ENCODE data around the gene FASTKD2. TPM values are rescaled to one million over a fixed set of nuclear protein-coding genes. Genes with fewer than 3 reads are reported as not detected.
"Not testable (repeated sequence)": the region's sequence is repeated elsewhere in the genome, so short reads cannot be mapped to it uniquely, and the experiment has no call there.

Gene FASTKD2
- polyA plus RNA-seq, 1 donor = 22.3 TPM

GRCh38 chr2:206792645-206793044 lies 27.2 kb downstream of the FASTKD2 start:
- DNase-seq = no peak

- DNase-seq = no peak
Measured at GRCh38 chr2:206797376-206797775, 32.0 kb downstream of the FASTKD2 start.

- no peak for DNase-seq
Measured at GRCh38 chr2:206798000-206798399, 32.6 kb downstream of the FASTKD2 start.

- no peak for DNase-seq
Measured at GRCh38 chr2:206799083-206799482, 33.7 kb downstream of the FASTKD2 start.

- DNase-seq = peak; percentile 83
Measured at GRCh38 chr2:206800506-206801417, 35.4 kb downstream of the FASTKD2 start.

GRCh38 chr2:206801418-206802189 lies 36.2 kb downstream of the FASTKD2 start:
- DNase-seq = no peak

GRCh38 chr2:206802654-206803514 lies 37.5 kb downstream of the FASTKD2 start:
- DNase-seq = no peak

- no peak for DNase-seq
Measured at GRCh38 chr2:206804326-206804725, 38.9 kb downstream of the FASTKD2 start.

GRCh38 chr2:206805887-206806607 lies 40.6 kb downstream of the FASTKD2 start:
- DNase-seq = peak; percentile 48

- DNase-seq = not testable (repeated sequence)
Measured at GRCh38 chr2:206807624-206808023, 42.2 kb downstream of the FASTKD2 start.

GRCh38 chr2:206812471-206812870 lies 47.1 kb downstream of the FASTKD2 start:
- not testable (repeated sequence) for DNase-seq

- DNase-seq = no peak
Measured at GRCh38 chr2:206814498-206814897, 49.1 kb downstream of the FASTKD2 start.

- DNase-seq = no peak
Measured at GRCh38 chr2:206820807-206821206, 55.4 kb downstream of the FASTKD2 start.

GRCh38 chr2:206823178-206823577 lies 57.8 kb downstream of the FASTKD2 start:
- DNase-seq = no peak

- DNase-seq = no peak
Measured at GRCh38 chr2:206824087-206824618, 58.7 kb downstream of the FASTKD2 start.

GRCh38 chr2:206824993-206825392 lies 59.6 kb downstream of the FASTKD2 start:
- DNase-seq = no peak

GRCh38 chr2:206831442-206831995 lies 66.1 kb downstream of the FASTKD2 start:
- DNase-seq = no peak

- peak; percentile 53 for DNase-seq
Measured at GRCh38 chr2:206832873-206833272, 67.5 kb downstream of the FASTKD2 start.

GRCh38 chr2:206833291-206833690 lies 67.9 kb downstream of the FASTKD2 start:
- no peak for DNase-seq

- DNase-seq = no peak
Measured at GRCh38 chr2:206836722-206837121, 71.3 kb downstream of the FASTKD2 start.

- DNase-seq = no peak
Measured at GRCh38 chr2:206837775-206838174, 72.4 kb downstream of the FASTKD2 start.

Measured in hindlimb muscle (tissue), 1 donor.